ENCODE measurements around the gene DNAJA4. TPM values are rescaled to one million over a fixed set of nuclear protein-coding genes. Genes with fewer than 3 reads are reported as not detected.

The DNAJA4 gene
- 1 to 10 TPM; 3.1 to 5.3 (median 4.3) TPM for polyA plus RNA-seq (ENCODE audit: low read depth in 6 of 6)

GRCh38 chr15:78264304-78265136 lies at the start of gene DNAJA4:
DNAJA4 (plus strand) TSS chr15:78264562; CDS start chr15:78264764, 202 bp downstream.
- H3K36me3 Mint-ChIP-seq, result no peaks in the 10 kb centered on the region

DNA sequence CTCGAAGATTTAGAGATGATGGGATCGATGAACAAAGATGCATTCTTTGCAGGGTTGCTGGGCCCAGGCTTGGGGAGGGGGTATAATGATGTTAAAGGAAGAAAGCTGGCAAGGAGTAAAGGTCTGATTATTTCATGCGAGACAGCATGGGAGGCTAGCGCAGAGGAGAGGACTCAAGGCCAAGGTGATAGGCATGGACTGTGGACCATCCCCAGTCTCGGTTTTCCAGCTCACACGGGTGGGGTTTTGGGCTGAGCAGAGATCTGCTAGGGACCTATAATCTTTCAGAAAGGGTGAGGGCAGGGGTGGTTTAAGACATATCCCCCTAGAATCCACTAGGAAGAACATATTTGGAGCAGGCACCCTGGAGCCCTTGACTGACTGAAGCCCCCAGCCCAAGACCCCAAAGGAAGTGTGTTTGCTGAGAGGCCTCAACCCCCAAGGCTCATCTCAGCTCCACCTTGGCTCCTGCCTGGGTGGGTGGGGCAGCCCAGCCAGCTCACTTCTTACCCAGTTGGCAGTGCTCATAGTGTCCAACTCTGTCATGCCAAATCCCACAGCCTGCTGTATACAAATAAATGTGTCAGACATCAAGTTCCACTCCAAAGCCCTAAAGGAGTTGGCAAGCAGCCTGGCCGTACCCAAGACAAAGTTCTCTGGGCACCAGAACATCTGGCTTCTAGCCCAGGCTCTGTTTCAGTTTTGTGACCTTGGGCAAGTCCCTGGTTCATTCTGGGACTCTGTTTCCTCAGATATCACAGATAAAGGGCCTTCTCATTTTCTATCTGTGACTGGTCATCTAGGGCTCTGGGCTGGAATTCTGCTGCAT lies 47.9 kb upstream of the DNAJA4 start:
- Mint-ChIP-seq H3K4me3 (peak overlapping the region in 1 of 8 donors; percentile 35), H3K36me3 (no peaks in the 10 kb centered on the region), H3K9me3 (no peaks in the 10 kb centered on the region), H3K27me3 (peaks cover 3 to 51% (median 45%) of the 10 kb centered on the region in 3 donors), H3K4me1 (no peaks in the 10 kb centered on the region), H3K27ac (no peak overlapping the region)
- no peak for DNase-seq
- no peak for ATAC-seq (ENCODE audit: low read depth in 2 of 2)

More at GRCh38 chr15:78264304-78265136, at the start of gene DNAJA4:
- Mint-ChIP-seq H3K27ac (peak within 1 kb of the TSS in 5 of 6 donors; percentile 67 to 89 (median 81)), H3K4me1 (peaks cover 4 to 18% (median 16%) of the 10 kb centered on the region in 3 donors), H3K4me3 (peak within 1 kb of the TSS; percentile 79 to 91 (median 86)), H3K27me3 (peaks cover 0 to 7% (median 6%) of the 10 kb centered on the region in 3 donors), H3K9me3 (no peaks in the 10 kb centered on the region)
- peak; percentile 70 to 76 for ATAC-seq (ENCODE audit: low read depth in 2 of 2)
- DNase-seq, result peak; percentile 40

DNA sequence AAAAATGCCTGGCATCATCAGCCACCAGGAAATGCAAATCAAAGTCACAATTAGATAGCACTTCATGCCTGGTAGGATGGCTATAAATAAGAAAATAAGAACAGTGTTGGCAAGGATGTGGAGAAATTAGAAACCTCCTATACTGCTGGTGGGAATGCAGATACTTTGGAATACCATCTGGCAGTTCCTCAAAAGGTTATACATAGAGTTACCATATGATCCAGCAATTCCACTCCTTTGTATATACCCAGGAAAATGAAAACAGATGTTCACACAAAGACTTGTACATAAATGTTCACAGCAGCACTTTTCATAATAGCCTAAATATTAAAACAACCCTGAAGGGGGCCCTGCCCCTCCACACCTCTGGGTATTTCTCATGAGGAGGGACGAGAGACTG lies 43.6 kb upstream of the DNAJA4 start:
- H3K27ac Mint-ChIP-seq, result no peak overlapping the region
- H3K4me3 Mint-ChIP-seq, result no peak overlapping the region
- ATAC-seq (ENCODE audit: low read depth in 2 of 2) (no peak), DNase-seq (no peak)
- peaks cover 0 to 21% (median 10%) of the 10 kb centered on the region in 3 donors for H3K27me3 Mint-ChIP-seq
- H3K9me3 Mint-ChIP-seq, result peaks cover 0 to 2% (median 0%) of the 10 kb centered on the region in 7 donors
- H3K4me1 Mint-ChIP-seq, result no peaks in the 10 kb centered on the region
- H3K36me3 Mint-ChIP-seq, result no peaks in the 10 kb centered on the region

DNA sequence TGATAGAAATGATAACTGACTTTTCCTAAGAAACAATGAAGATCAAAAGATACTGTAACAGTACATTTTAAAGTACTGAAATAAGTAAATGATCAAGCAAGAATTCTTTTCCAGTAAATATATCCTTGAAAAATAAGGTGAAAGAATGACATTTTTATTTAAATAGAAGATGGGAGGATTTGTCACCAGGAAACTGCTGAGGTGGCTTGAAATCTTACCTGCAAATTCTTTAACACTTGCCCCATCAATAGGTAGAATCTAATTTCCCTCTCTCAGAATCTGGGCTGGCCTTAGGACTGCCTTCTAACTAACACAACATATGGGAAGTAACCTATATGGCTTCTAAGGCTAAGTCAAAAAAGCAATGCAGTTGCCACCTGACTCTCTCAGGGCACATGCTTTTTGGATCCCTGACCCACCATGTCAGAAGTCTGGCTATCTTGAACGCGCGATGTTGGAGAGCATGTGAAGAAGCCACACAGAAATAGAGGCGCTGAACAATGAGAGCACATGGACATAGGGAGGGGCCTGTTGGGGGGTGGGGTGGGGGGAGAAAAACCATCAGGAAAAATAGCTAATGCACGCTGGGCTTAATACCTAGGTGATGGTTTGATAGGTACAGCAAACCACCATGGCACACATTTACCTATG lies 41.5 kb upstream of the DNAJA4 start:
- H3K27ac Mint-ChIP-seq, result no peak overlapping the region
- H3K27me3 Mint-ChIP-seq, result peaks cover 0 to 10% (median 7%) of the 10 kb centered on the region in 3 donors
- no peaks in the 10 kb centered on the region for H3K36me3 Mint-ChIP-seq
- H3K4me1 Mint-ChIP-seq, result no peaks in the 10 kb centered on the region
- H3K9me3 Mint-ChIP-seq, result peaks cover 0 to 2% (median 0%) of the 10 kb centered on the region in 7 donors
- H3K4me3 Mint-ChIP-seq, result no peak overlapping the region
- DNase-seq (no peak), ATAC-seq (ENCODE audit: low read depth in 2 of 2) (no peak)

DNA sequence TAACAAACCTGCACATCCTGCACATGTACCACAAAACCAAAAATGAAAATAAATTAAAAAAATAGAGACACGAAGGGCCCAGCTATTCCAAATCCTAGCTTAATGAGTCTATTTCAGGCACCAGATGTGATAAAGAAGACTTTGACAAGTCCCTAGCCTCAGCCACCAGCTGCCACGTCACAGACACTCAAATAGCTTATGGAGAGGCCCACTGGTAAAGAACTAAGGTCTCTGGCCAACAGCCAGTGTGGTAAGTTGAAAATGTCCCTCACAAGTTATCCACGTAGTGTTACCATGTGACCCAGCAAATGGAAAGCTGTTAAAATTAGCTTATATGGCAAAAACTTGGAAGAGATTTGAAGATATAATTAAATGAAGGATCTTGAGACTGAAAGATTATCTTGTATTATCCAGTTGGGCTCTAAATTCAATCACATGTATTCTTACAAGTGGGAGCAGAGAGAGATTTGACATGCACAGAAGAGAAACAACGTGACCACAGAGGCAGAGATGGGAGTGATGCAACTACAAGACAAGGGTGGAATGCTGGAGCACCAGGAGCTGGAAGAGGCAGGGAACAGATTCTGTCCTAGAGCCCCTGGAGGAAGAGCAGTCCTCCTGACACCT lies 40.9 kb upstream of the DNAJA4 start:
- H3K36me3 Mint-ChIP-seq, result no peaks in the 10 kb centered on the region
- ATAC-seq (ENCODE audit: low read depth in 2 of 2), result no peak
- no peaks in the 10 kb centered on the region for H3K4me1 Mint-ChIP-seq
- DNase-seq, result no peak
- peaks cover 0 to 6% (median 2%) of the 10 kb centered on the region in 3 donors for H3K27me3 Mint-ChIP-seq
- peaks cover 0 to 2% (median 0%) of the 10 kb centered on the region in 7 donors for H3K9me3 Mint-ChIP-seq
- H3K4me3 Mint-ChIP-seq, result no peak overlapping the region
- H3K27ac Mint-ChIP-seq, result peak overlapping the region in 1 of 6 donors; percentile 30

DNA sequence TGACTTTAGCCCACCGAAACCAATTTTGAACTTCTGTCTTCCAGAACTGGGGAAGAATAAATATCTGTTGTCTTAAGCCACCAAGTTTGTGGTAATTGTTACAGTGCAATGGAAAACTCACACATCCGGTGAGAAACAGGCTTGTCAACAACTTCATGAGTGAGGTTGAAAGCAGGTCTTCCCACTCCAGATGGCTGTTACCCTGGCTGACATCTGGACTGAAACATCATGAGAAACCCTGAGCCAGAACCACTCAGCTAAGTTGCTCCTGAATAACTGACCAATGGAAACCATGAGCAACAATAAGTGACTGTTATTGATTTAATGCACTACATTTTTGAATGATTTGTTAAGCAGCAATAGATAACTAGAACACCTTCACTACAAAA lies 40.3 kb upstream of the DNAJA4 start:
- DNase-seq (no peak), ATAC-seq (ENCODE audit: low read depth in 2 of 2) (no peak)
- H3K36me3 Mint-ChIP-seq, result no peaks in the 10 kb centered on the region
- no peak overlapping the region for H3K27ac Mint-ChIP-seq
- no peak overlapping the region for H3K4me3 Mint-ChIP-seq
- H3K27me3 Mint-ChIP-seq, result peaks cover 0 to 6% (median 0%) of the 10 kb centered on the region in 3 donors
- no peaks in the 10 kb centered on the region for H3K4me1 Mint-ChIP-seq
- H3K9me3 Mint-ChIP-seq, result peaks cover 0 to 2% (median 0%) of the 10 kb centered on the region in 7 donors

DNA sequence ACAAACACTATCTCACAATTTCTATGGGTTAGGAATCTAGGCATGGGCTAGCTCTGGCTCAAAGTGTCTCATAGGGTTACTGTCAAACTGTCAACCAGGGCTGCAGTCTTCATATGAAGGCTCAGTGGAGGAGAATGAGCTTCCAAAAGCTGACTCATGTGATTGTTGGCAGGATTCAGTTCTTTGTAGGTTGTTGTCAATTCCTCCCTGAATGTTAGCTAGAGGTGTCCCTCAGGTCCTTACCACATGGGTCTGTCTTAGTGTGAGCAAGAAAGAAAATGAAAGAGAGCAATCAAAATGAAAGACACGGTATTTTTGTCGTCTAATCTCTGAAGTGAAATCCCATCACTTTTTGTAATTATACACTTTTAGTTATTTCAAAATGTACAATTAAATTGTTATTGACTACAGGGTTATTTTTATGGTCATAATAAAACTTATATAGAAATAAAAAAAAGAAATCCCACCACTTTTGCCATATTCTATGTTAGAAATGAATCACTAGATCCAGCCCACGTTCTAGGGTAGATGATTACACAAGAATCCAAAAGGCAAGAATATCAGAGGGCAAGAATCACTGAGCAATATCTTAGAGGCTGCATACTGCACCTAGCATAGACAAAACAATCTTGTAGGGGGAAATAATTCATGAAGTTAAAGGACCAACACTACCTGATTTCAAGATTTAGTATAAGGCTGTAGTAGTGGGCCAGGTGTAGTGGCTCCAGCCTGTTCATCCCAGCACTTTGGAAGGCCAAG lies 38.4 kb upstream of the DNAJA4 start:
- H3K36me3 Mint-ChIP-seq, result no peaks in the 10 kb centered on the region
- ATAC-seq (ENCODE audit: low read depth in 2 of 2) (no peak), DNase-seq (no peak)
- H3K27ac Mint-ChIP-seq, result peak overlapping the region in 2 of 6 donors; percentile 41 to 55
- no peaks in the 10 kb centered on the region for H3K4me1 Mint-ChIP-seq
- H3K27me3 Mint-ChIP-seq, result peaks cover 0 to 3% (median 0%) of the 10 kb centered on the region in 3 donors
- H3K9me3 Mint-ChIP-seq, result peaks cover 0 to 2% (median 0%) of the 10 kb centered on the region in 7 donors
- H3K4me3 Mint-ChIP-seq, result no peak overlapping the region

DNA sequence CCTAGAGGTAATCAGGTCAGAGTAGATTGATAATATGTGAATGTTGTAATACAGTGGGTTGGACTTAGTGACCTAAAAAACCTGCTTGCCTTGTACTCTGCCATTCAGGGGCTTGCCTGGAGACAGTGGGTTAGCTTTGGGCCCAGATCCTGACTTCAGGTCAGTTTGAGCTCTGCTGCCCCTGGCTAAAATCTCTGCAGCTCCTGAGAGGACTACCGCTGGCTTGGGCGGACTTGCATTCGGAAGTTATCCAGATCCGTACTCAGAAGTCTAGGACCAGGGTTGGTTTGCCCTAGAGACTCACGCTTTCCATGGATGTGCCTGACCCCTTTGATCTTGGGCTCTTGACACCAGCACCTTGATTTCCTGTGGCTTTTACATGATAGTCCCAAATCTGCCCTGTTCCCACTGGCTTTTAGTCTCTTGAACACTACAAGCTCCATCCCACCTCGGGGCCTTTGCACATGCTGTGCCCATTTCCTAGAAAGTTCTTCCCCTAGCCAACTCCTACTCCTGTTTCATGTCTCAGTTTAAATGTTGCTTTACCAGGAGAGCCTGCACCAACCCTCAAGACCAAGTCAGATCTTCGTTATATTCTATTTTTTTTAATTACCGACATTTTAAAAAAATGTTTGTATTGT lies 35.9 kb upstream of the DNAJA4 start:
- ATAC-seq (ENCODE audit: low read depth in 2 of 2), result no peak
- no peaks in the 10 kb centered on the region for H3K36me3 Mint-ChIP-seq
- peaks cover 0 to 2% (median 0%) of the 10 kb centered on the region in 7 donors for H3K9me3 Mint-ChIP-seq
- DNase-seq, result no peak
- H3K4me1 Mint-ChIP-seq, result no peaks in the 10 kb centered on the region
- H3K27me3 Mint-ChIP-seq, result peaks cover 0 to 3% (median 2%) of the 10 kb centered on the region in 3 donors
- H3K27ac Mint-ChIP-seq, result no peak overlapping the region
- H3K4me3 Mint-ChIP-seq, result no peak overlapping the region

GRCh38 chr15:78229431-78230406 lies 34.6 kb upstream of the DNAJA4 start:
- H3K4me3 Mint-ChIP-seq, result peak overlapping the region in 1 of 8 donors; percentile 74
- H3K27ac Mint-ChIP-seq, result no peak overlapping the region
- H3K4me1 Mint-ChIP-seq, result no peaks in the 10 kb centered on the region
- peaks cover 0 to 2% (median 0%) of the 10 kb centered on the region in 7 donors for H3K9me3 Mint-ChIP-seq
- H3K27me3 Mint-ChIP-seq, result peaks cover 0 to 9% (median 8%) of the 10 kb centered on the region in 3 donors
- DNase-seq, result no peak
- ATAC-seq (ENCODE audit: low read depth in 2 of 2), result no peak
- no peaks in the 10 kb centered on the region for H3K36me3 Mint-ChIP-seq

DNA sequence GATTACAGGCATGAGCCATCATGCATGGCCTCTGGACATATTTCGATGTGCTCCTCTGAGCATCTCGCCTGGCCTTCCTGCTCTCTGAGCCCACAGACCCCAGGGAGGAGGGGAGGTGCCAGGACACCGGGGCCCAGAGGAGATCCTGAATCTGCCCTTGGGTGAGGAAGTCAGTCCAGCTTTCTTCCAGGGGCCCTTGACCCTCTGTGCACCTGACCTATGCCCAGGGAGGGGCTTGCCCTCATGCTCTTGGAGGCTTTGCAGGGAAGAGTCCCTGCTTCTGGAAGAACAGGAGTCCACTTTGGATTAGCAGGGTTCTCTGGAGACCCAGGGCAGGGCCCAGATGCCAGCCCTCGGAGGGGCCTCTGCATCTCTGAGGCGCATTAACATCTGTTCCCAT lies 31.4 kb upstream of the DNAJA4 start:
- Mint-ChIP-seq H3K4me1 (no peaks in the 10 kb centered on the region), H3K27me3 (peaks cover 0 to 21% (median 12%) of the 10 kb centered on the region in 3 donors), H3K36me3 (no peaks in the 10 kb centered on the region), H3K9me3 (no peaks in the 10 kb centered on the region), H3K27ac (no peak overlapping the region), H3K4me3 (peak overlapping the region in 1 of 8 donors; percentile 15)
- ATAC-seq (ENCODE audit: low read depth in 2 of 2) (no peak), DNase-seq (no peak)

DNA sequence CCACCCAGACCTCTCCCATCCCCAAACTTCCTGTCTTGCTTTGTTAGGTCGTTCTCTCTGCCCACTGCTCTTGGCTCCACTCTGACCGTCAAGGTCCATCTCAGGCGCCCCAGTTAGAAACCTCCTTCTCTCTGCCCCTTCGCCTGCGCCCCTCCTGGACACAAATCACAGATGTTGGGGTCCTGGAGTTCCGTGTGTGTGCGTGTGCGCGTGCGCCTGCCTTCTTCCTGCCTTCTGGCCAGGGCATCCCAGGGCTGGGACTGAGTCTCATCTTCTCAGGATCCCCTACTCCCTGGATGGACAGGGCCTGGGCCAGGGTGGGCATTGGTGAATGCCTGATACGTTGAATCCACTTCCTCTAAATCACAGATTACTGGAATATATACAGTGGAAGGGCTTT lies 30.9 kb upstream of the DNAJA4 start:
- Mint-ChIP-seq H3K36me3 (no peaks in the 10 kb centered on the region), H3K4me3 (peak overlapping the region in 1 of 8 donors; percentile 15), H3K27ac (peak overlapping the region in 2 of 6 donors; percentile 14 to 92), H3K9me3 (no peaks in the 10 kb centered on the region), H3K4me1 (no peaks in the 10 kb centered on the region), H3K27me3 (peaks cover 0 to 21% (median 12%) of the 10 kb centered on the region in 3 donors)
- no peak for ATAC-seq (ENCODE audit: low read depth in 2 of 2)
- no peak for DNase-seq

Data from naive B cell (primary cell).